Omental fat pad (tissue), 4 donors: Measurements from ENCODE around the gene SMTNL2. TPM values are rescaled to one million over a fixed set of nuclear protein-coding genes. Genes with fewer than 3 reads are reported as not detected.
"Not testable (repeated sequence)": the region's sequence is repeated elsewhere in the genome, so short reads cannot be mapped to it uniquely, and the experiment has no call there.

Source experiments
- ATAC-seq: fragments of 150-250 bp; one replicate; pipeline ENCODE4 v1.9.1; 2016; ENCODE audit warnings: mild to moderate bottlenecking, moderate library complexity; ENCODE audit not compliant: low FRiP score
- DNase-seq: peaks from one replicate; pipeline ENCODE4 v3.0.0-alpha.2; 2019; ENCODE audit warnings: low spot score
- total RNA-seq, 4 donors: library from RNA; depleted of rRNA; stranded (reverse); fragments of >200 nt; gene quantifications; one replicate each; pipeline ENCODE4 v1.1.0, GENCODE V29; 2016
- TF ChIP-seq, protein P1 (sequence below), 3 donors: fragments of 450-650 bp; IDR thresholded peaks; one replicate each; pipeline ENCODE4 v1.5.1; 2016 to 2017; ENCODE audit warnings: antibody characterized with exemption in 3 of 3, mild to moderate bottlenecking in 3 of 3, moderate library complexity in 2 of 3

The SMTNL2 gene
- total RNA-seq, 4 donors from 2014 or later: 2.8 to 14.2 (median 8.4) TPM

DNA sequence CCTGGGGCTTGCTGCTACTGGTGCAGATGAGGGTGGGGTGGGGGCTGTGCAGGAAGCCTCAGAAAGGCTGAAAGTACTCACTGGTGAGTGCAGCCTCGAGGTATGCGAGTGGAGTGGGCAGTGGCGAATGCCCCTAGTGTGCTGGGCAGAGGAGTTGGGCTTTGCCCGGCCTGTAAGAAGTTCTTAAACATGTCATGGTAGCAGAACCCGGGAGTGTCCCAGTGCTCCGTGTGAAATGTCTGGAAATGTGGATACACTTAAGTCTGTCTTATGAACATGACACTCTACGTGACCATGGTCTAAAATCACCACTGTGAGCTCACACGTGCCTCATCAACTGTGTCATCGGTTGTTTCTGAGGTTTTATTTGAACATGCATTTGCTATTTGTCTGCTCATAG is 1.7 kb downstream of the SMTNL2 start:
- no peak for ATAC-seq
- DNase-seq: no peak
- TF ChIP-seq, protein P1, sequence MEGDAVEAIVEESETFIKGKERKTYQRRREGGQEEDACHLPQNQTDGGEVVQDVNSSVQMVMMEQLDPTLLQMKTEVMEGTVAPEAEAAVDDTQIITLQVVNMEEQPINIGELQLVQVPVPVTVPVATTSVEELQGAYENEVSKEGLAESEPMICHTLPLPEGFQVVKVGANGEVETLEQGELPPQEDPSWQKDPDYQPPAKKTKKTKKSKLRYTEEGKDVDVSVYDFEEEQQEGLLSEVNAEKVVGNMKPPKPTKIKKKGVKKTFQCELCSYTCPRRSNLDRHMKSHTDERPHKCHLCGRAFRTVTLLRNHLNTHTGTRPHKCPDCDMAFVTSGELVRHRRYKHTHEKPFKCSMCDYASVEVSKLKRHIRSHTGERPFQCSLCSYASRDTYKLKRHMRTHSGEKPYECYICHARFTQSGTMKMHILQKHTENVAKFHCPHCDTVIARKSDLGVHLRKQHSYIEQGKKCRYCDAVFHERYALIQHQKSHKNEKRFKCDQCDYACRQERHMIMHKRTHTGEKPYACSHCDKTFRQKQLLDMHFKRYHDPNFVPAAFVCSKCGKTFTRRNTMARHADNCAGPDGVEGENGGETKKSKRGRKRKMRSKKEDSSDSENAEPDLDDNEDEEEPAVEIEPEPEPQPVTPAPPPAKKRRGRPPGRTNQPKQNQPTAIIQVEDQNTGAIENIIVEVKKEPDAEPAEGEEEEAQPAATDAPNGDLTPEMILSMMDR (IDR thresholded peaks at IDR 0.05): no peak

DNA sequence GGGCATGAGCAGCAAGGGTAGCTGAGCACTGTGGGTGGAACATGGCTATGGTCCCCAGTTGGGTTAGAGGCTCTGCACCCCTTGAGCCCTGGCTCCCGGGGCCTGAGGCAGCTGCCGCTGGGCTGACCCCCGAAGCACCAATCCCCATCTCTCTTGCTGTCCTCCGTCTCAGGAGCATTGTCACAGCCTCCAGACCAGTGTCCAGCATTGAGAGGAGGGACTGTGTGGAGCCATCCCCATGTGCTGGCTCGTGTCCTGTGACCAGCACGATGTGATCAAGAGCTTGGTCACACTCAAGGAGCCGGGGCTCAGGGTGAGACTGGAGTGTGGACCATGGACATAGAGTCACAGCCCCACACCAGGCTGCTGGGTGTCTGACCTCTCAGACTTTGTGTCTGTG is 2.9 kb downstream of the SMTNL2 start:
- DNase-seq (no peak), ATAC-seq (no peak)
- TF ChIP-seq, protein P1 (IDR thresholded peaks at IDR 0.05): no peak

DNA sequence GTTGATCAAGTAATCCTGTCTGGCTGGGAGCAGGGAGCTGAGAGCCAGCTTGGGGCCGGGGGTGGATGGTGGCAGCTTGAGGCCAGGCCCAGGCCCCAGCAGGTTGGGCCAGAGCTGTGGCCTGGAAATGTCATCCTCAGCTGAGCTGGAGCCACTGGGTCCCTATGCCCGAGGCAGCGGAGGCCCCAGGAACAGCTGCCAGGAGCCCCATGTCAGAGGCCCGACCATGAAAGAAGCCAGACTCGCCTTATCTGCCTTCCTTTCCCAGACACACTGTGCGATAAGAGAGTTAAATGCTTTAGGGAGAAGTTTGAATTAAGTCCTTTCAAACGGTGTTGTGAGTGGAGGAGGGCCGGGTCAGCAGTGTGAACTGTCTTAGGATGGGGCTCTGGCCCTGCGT is 3.5 kb downstream of the SMTNL2 start:
- DNase-seq (no peak), ATAC-seq (no peak)
- TF ChIP-seq, protein P1 (IDR thresholded peaks at IDR 0.05): no peak

DNA sequence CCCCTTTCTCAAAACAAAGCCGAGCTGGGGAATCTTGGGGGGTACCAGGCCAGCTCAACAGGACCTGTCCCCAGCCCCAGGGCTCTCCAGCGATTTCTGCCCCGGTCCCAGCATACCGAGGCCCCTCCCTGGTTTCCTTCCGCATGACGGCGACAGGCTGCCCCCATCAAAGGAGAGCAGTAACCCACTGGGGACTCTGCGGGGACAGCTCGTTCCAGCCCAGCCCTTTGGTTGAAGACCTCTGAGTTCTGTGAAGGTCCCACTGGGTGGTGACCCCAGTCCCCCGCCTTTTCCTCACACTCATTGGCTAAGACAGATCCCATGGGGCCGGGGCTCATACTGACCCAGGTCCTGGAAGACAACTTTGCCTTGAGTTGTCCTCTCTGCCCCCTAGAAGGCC is 4.1 kb downstream of the SMTNL2 start:
- no peak for ATAC-seq
- DNase-seq: no peak
- TF ChIP-seq, protein P1 (IDR thresholded peaks at IDR 0.05): no peak

DNA sequence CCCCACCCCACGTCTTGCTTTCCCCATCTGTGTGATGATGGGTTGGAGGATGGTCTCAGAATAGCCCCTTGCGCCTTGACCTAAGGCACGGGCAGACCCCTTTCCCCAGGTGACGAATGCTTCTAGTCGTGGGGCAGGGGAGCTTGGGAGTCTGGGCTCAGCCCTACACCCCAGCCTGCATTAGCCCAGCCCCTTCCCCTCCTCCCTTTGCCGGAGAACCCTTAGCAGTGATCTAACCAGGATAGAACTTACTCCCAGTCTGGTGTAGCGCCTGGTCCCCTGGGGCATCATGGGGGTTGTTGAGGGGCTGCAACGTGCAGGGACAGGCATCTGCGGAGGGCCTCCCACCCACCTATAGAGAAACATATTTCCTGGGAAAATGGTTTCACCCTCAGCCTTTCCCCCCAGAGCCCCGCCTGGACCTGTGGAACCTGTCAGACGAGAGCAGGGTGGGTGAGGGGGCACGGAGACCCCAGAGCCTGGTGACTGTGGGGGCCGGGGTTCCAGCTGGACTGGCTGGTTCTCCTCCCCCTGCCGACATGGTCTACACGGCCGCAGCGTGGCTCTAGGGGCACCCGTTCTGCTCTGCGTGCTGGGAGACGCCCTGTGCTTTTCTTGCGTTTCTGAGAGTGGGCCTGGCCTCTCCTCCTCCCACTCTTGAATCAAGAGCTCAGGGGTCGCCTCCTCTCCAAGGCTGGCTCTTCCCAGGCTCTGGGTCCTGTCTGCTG is 4.7 kb downstream of the SMTNL2 start:
- DNase-seq (no peak), ATAC-seq (no peak)
- TF ChIP-seq, protein P1 (IDR thresholded peaks at IDR 0.05): no peak

DNA sequence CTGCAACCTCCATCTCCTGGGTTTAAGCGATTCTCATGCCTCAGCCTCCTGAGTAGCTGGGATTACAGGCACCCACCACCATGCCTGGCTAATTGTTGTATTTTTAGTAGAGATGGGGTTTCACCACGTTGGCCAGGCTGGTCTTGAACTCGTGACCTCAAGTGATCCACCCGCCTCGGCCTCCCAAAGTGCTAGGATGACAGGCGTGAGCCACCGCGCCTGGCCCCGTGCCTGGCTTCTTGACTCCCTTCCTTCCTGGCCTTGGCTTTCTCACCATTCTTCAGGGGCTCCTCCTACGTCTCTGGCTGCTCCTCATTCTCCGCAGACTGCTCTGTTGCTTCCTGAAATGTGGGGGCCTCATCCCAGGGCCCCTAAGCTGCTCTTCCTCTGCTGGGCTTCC is 5.7 kb downstream of the SMTNL2 start:
- not testable (repeated sequence) for DNase-seq, ATAC-seq

DNA sequence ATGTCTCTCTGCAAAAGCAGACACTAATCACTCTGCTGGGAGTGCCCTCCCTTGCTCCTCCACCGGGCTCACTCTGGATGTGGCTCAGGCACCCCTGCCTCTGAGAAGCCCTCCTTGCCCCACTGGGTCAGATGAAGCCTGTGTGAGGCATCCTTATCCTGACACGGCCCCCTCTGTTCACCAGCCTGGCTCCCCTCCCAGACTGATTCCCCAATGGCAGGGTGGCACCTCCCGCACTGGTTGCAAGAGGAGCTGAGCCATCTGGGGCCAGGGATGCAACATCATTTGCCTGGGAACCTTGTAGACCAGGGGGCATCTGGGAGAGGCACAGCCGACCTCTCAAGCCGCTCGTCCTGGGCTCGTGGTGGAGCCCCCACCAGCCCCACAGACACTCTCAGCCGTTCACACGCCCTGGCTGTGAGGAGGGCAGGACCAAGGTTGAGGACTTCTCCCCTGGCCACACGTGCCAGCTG is 6.7 kb downstream of the SMTNL2 start:
- DNase-seq: no peak
- ATAC-seq: no peak
- TF ChIP-seq, protein P1 (IDR thresholded peaks at IDR 0.05): no peak
